Esophagus squamous epithelium (tissue), 5 donors: Measurements from ENCODE around the gene GRPEL1. TPM values are rescaled to one million over a fixed set of nuclear protein-coding genes. Genes with fewer than 3 reads are reported as not detected.

Experiments
- DNase-seq: peaks from one replicate; lab custom pipeline; 2025; lab: John Stamatoyannopoulos, UW
- H3K27ac ChIP-seq, 4 donors: fragments of 200-600 bp; sonication (generic); one replicate each; pipeline ENCODE4 v1.5.1; 2016 to 2019; ENCODE audit warnings: mild to moderate bottlenecking in 1 of 4
- H3K27me3 ChIP-seq, 4 donors: fragments of 200-600 bp; sonication (generic); 1 replicate in 3 of 4; 2 replicates in 1 of 4; pipeline versions ENCODE4 v1.5.1 to v1.6.0; 2017 to 2021; ENCODE audit warnings: antibody characterized with exemption in 1 of 4
- H3K36me3 ChIP-seq, 3 donors: fragments of 200-600 bp; sonication (generic); one replicate each; pipeline ENCODE4 v1.5.1; 2016 to 2019
- H3K4me1 ChIP-seq, 3 donors: fragments of 200-600 bp; sonication (generic); one replicate each; pipeline ENCODE4 v1.5.1; 2017 to 2019
- H3K4me3 ChIP-seq, 4 donors: fragments of 200-600 bp; sonication (generic); 1 replicate in 3 of 4; 2 replicates in 1 of 4; pipeline ENCODE4 v1.5.1; 2016 to 2019; ENCODE audit warnings: mild to moderate bottlenecking in 2 of 4, moderate library complexity in 1 of 4
- H3K9me3 ChIP-seq, 3 donors: fragments of 200-600 bp; sonication (generic); one replicate each; pipeline ENCODE4 v1.5.1; 2016 to 2019
- CTCF ChIP-seq, 6 experiments: fragments of 450-650 bp in 4 of 6; fragments of 200-600 bp in 2 of 6; sonication (generic) in 2 of 6; IDR thresholded peaks; one replicate each; pipeline ENCODE4 v1.5.1; 2016 to 2019; ENCODE audit warnings: antibody characterized with exemption in 6 of 6, mild to moderate bottlenecking in 4 of 6, moderate library complexity in 4 of 6
- POLR2A ChIP-seq, 4 donors: fragments of 450-650 bp; IDR thresholded peaks; one replicate each; pipeline ENCODE4 v1.6.1; 2017; ENCODE audit warnings: antibody characterized with exemption in 4 of 4, mild to moderate bottlenecking in 4 of 4, moderate library complexity in 3 of 4
- WGBS, 2 donors: methylation state at CpG; one replicate each; pipeline ENCODE4 v1.1.5; 2018; 5-methylcytosine and 5-hydroxymethylcytosine counted together
- intact Hi-C: fragments of 100-400 bp; cut with DNase I; formaldehyde crosslinking; loops from one replicate; pipeline ENCODE4 v1.15.0; 2022
- total RNA-seq, 4 donors: library from RNA; depleted of rRNA; stranded (reverse); fragments of >200 nt; gene quantifications; one replicate each; pipeline ENCODE4 v1.1.0, GENCODE V29; 2016
- donor health status: DM: yes; HTN: yes; CAD: no.

The GRPEL1 gene
- total RNA-seq, 4 donors from 2014 or later: 16.6 to 30.6 (median 20.7) TPM

GRCh38 chr4:7107166-7107905 is 39.5 kb upstream of the GRPEL1 start:
- 76 to 84% methylated on average over 3 to 4 of the region's 11 CpGs for WGBS, 2 donors

GRCh38 chr4:7105276-7105675 is 37.4 kb upstream of the GRPEL1 start:
- Histone ChIP-seq H3K27me3 (no peaks in the 10 kb centered on the region), H3K4me3 (no peak overlapping the region), H3K36me3 (no peaks in the 10 kb centered on the region), H3K4me1 (peaks cover 10 to 30% (median 21%) of the 10 kb centered on the region in 3 donors), H3K27ac (no peak overlapping the region), H3K9me3 (no peaks in the 10 kb centered on the region)
- no peak for TF ChIP-seq CTCF (IDR thresholded peaks at IDR 0.05)
- no peak for TF ChIP-seq POLR2A (IDR thresholded peaks at IDR 0.05)
- intact Hi-C loops: no loop called here
- 59 to 61% methylated on average over 8 to 15 of the region's 15 CpGs for WGBS, 2 donors
- no peak for DNase-seq

More at GRCh38 chr4:7107166-7107905, 39.5 kb upstream of the GRPEL1 start:
- Histone ChIP-seq H3K4me3 (no peak overlapping the region), H3K9me3 (no peaks in the 10 kb centered on the region), H3K36me3 (no peaks in the 10 kb centered on the region), H3K27me3 (no peaks in the 10 kb centered on the region), H3K27ac (no peak overlapping the region), H3K4me1 (peaks cover 3 to 19% (median 13%) of the 10 kb centered on the region in 3 donors)
- TF ChIP-seq POLR2A (IDR thresholded peaks at IDR 0.05) (no peak), CTCF (IDR thresholded peaks at IDR 0.05) (no peak)
- intact Hi-C loops: no loop called here
- no peak for DNase-seq

DNA sequence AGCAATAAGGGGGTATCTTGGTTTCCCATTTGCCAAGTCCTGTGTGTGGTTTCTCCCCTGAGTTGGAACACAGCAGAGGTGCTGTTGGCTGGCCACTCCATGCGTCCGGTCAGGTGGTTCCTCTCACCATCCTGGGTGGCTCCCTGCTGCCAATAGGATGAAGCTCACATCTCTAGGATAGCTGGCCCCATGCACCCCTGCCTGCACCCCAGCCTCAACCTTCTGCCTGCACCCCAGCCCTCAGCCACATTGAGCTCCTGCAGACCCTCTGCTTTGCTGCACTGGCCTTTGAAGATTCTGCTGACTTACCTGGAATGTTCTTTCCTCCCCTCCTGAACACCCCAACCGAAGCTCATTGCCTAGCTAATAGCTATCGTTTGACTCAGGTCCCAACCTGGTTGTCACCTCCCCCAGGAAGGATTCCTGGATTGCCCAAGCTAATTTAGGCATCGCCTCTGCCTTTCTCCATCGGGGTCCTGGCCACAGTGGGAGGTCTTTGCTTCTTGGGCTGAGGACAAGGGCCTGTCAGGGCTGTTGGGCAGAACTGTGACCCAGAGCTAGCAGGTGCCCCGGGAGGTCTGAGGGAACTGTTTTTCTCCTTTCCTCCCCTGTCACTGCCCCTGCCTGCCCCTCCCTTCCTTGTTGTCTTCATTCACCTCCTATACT is 36.6 kb upstream of the GRPEL1 start:
- Histone ChIP-seq H3K4me3 (no peak overlapping the region), H3K9me3 (no peaks in the 10 kb centered on the region), H3K27me3 (no peaks in the 10 kb centered on the region), H3K4me1 (peaks cover 10 to 30% (median 21%) of the 10 kb centered on the region in 3 donors), H3K27ac (peak overlapping the region in 3 of 4 donors; percentile 79 to 84 (median 84)), H3K36me3 (no peaks in the 10 kb centered on the region)
- no peak for DNase-seq
- WGBS, 2 donors: 69 to 73% methylated on average over 4 to 7 of the region's 7 CpGs
- intact Hi-C loops: no loop called here
- TF ChIP-seq POLR2A (IDR thresholded peaks at IDR 0.05) (no peak), CTCF (IDR thresholded peaks at IDR 0.05) (no peak)

GRCh38 chr4:7103607-7104365 is 35.9 kb upstream of the GRPEL1 start:
- no peak for TF ChIP-seq POLR2A (IDR thresholded peaks at IDR 0.05)
- no peak for TF ChIP-seq CTCF (IDR thresholded peaks at IDR 0.05)
- DNase-seq: no peak
- 8 to 27% methylated on average over 5 to 8 of the region's 21 CpGs for WGBS, 2 donors
- no peaks in the 10 kb centered on the region for H3K36me3 ChIP-seq
- H3K4me1 ChIP-seq: peaks cover 10 to 30% (median 21%) of the 10 kb centered on the region in 3 donors
- H3K27ac ChIP-seq: peak overlapping the region; percentile 73 to 84 (median 82)
- intact Hi-C loops: no loop called here
- peak overlapping the region; percentile 48 to 71 (median 60) for H3K4me3 ChIP-seq
- no peaks in the 10 kb centered on the region for H3K27me3 ChIP-seq
- no peaks in the 10 kb centered on the region for H3K9me3 ChIP-seq
